AG09309 (cell line): ENCODE results near the gene LTBP4.

Source experiments
- DNase-seq: peaks from one replicate; pipeline ENCODE4 v3.0.0-alpha.2; 2010; ENCODE audit warnings: low read depth
- H3K4me3 ChIP-seq: 2 replicates; pipeline ENCODE4 v1.5.1; 2011; ENCODE audit warnings: mild to moderate bottlenecking, low read depth, low read length, moderate library complexity; ENCODE audit not compliant: control insufficient read depth
- CTCF ChIP-seq: IDR thresholded peaks from 2 replicates; pipeline ENCODE4 v1.5.1; 2011; ENCODE audit warnings: mild to moderate bottlenecking, low read depth, low read length, inconsistent platforms; ENCODE audit not compliant: insufficient read depth, control insufficient read depth; ENCODE audit errors: missing control alignments

Gene LTBP4

GRCh38 chr19:40576585-40577451 is 24.4 kb upstream of the LTBP4 start, which contains the start of gene SHKBP1:
SHKBP1 (plus strand) TSS chr19:40576873; CDS start chr19:40576900, 27 bp downstream.
- TF ChIP-seq CTCF, result no peak
- DNase-seq, result peak; percentile 75
- H3K4me3 ChIP-seq, result peak within 1 kb of the TSS; percentile 89

- no peak for DNase-seq
- no peak for TF ChIP-seq CTCF
- H3K4me3 ChIP-seq, result no peak overlapping the region
These were observed 22.7 kb upstream of the LTBP4 start for GRCh38 chr19:40578442-40578908.

GRCh38 chr19:40580619-40581018 is 20.6 kb upstream of the LTBP4 start:
- no peak for TF ChIP-seq CTCF
- H3K4me3 ChIP-seq, result no peak overlapping the region
- no peak for DNase-seq

- no peak for DNase-seq
- TF ChIP-seq CTCF, result no peak
- no peak overlapping the region for H3K4me3 ChIP-seq
These were observed 19.6 kb upstream of the LTBP4 start for GRCh38 chr19:40581531-40581930.

GRCh38 chr19:40582467-40582866 is 18.7 kb upstream of the LTBP4 start:
- DNase-seq, result no peak
- TF ChIP-seq CTCF, result no peak
- H3K4me3 ChIP-seq, result no peak overlapping the region

GRCh38 chr19:40583283-40583682 is 17.9 kb upstream of the LTBP4 start:
- no peak for DNase-seq
- H3K4me3 ChIP-seq, result no peak overlapping the region
- TF ChIP-seq CTCF, result no peak
